Mononuclear cell (primary cell): ENCODE results near the gene ZFYVE19. TPM values are rescaled to one million over a fixed set of nuclear protein-coding genes. Genes with fewer than 3 reads are reported as not detected.
A peak's percentile ranks its signal among the peaks of the same experiment; 100 is the strongest.

Source experiments
- H3K27me3 ChIP-seq: 2 replicates; pipeline ENCODE4 v1.6.0; 2011; ENCODE audit warnings: low read length, control low read depth; ENCODE audit not compliant: insufficient read depth
- H3K4me1 ChIP-seq: 2 replicates; pipeline ENCODE4 v1.5.1; 2011; ENCODE audit warnings: mild to moderate bottlenecking, low read length, control low read depth; ENCODE audit not compliant: insufficient read depth
- H3K4me3 ChIP-seq: 2 replicates; pipeline ENCODE4 v1.5.1; 2011; ENCODE audit warnings: mild to moderate bottlenecking, low read length, moderate library complexity
- H3K9me3 ChIP-seq: 2 replicates; pipeline ENCODE4 v1.5.1; 2011; ENCODE audit warnings: low read depth, mild to moderate bottlenecking, control low read depth, low read length
- total RNA-seq: library from RNA; depleted of rRNA; stranded (reverse); fragments of >200 nt; gene quantifications from one replicate; pipeline ENCODE4 v1.2.3, GENCODE V29; 2012

The ZFYVE19 gene
- total RNA-seq, 1 donor = 7.2 TPM

DNA sequence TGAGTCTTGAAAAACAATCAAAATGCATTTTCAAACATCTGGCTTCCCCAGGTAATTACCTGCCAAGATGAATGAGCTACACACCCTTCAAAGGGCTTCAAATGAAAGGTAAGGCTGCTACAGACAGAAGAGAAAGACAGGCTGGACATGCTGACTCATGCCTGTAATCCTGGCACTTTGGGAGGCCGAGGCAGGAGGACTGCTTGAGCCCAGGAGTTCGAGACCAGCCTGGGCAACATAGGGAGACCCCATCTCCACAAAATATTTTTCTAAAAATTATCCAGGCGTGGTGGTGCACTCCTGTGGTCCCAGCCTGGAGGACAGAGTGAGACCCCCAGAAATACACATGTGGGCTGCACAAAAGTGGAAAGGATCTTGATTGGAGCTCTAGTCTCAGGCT lies 14.5 kb upstream of the ZFYVE19 start:
- H3K9me3 ChIP-seq = no peaks in the 10 kb centered on the region
- no peak overlapping the region for H3K4me3 ChIP-seq
- H3K27me3 ChIP-seq = no peaks in the 10 kb centered on the region
- peaks cover 28% of the 10 kb centered on the region for H3K4me1 ChIP-seq

GRCh38 chr15:40793216-40793989 lies 13.5 kb upstream of the ZFYVE19 start:
- no peaks in the 10 kb centered on the region for H3K27me3 ChIP-seq
- H3K4me3 ChIP-seq = no peak overlapping the region
- peaks cover 20% of the 10 kb centered on the region for H3K4me1 ChIP-seq
- H3K9me3 ChIP-seq = no peaks in the 10 kb centered on the region

GRCh38 chr15:40796041-40796440 lies 10.8 kb upstream of the ZFYVE19 start:
- Histone ChIP-seq H3K27me3 (no peaks in the 10 kb centered on the region), H3K4me3 (no peak overlapping the region), H3K9me3 (no peaks in the 10 kb centered on the region), H3K4me1 (peaks cover 14% of the 10 kb centered on the region)

GRCh38 chr15:40796512-40796911 lies 10.4 kb upstream of the ZFYVE19 start:
- Histone ChIP-seq H3K27me3 (no peaks in the 10 kb centered on the region), H3K4me3 (no peak overlapping the region), H3K4me1 (peaks cover 14% of the 10 kb centered on the region), H3K9me3 (no peaks in the 10 kb centered on the region)

- Histone ChIP-seq H3K4me3 (no peak overlapping the region), H3K9me3 (no peaks in the 10 kb centered on the region), H3K4me1 (peaks cover 14% of the 10 kb centered on the region), H3K27me3 (no peaks in the 10 kb centered on the region)
Measured at GRCh38 chr15:40799523-40799922, 7.4 kb upstream of the ZFYVE19 start.

DNA sequence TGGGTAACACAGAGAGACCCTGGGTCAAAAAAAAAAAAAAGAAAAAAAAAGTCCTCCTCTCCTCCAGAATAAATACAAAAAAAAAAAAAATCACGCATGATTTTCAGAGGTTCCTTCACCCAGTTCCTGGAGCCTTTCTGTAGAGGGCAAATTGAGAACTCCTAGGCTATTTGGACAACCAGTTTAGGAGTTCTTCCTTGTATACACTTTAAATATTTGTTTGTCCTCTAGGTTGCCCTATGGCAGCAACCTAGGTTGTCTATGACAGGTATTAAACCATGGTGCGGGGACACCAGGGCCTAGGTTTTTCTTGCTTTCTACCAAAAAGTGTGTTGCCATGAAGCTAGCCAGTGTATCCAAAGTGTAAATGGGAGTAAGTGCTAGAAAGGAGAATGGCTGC lies 3.8 kb upstream of the ZFYVE19 start:
- Histone ChIP-seq H3K4me3 (no peak overlapping the region), H3K9me3 (no peaks in the 10 kb centered on the region), H3K4me1 (peaks cover 15% of the 10 kb centered on the region), H3K27me3 (no peaks in the 10 kb centered on the region)

GRCh38 chr15:40803688-40804087 lies 3.2 kb upstream of the ZFYVE19 start:
- Histone ChIP-seq H3K4me3 (no peak overlapping the region), H3K9me3 (no peaks in the 10 kb centered on the region), H3K27me3 (no peaks in the 10 kb centered on the region), H3K4me1 (peaks cover 21% of the 10 kb centered on the region)

GRCh38 chr15:40806672-40807027 lies 239 bp upstream of the ZFYVE19 start:
- Histone ChIP-seq H3K27me3 (no peaks in the 10 kb centered on the region), H3K9me3 (no peaks in the 10 kb centered on the region), H3K4me1 (peaks cover 23% of the 10 kb centered on the region), H3K4me3 (peak overlapping the region; percentile 98)

DNA sequence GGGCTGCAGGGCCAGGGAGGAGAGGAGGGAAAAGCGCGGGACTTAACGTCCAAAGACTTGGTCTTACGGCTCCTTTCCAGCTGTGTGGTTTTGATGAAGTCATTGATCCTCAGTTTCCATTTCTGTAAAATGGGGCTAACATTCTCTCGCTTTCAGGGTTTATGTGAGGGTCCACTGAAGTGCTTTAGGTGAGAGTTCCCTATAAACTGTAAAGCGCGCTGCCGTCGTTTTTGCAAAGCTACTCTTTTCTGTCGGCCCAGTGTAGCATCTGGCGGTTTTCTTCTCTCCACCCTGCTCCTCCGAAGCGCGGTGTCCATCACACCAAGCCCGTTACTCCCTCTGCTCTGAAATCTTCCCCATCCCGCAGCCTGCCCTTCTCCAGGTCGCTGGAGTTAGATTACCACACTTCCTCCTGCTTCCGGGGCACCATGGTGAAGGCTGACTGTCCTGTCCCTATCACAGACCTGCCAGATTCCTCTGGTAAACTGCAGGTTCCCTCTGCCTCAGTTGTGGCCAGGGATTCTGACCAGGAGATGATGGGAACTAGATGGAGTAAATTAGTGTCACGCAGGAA lies 1.1 kb downstream of the ZFYVE19 start:
- Histone ChIP-seq H3K27me3 (no peaks in the 10 kb centered on the region), H3K4me3 (peak overlapping the region; percentile 98), H3K9me3 (no peaks in the 10 kb centered on the region), H3K4me1 (peaks cover 23% of the 10 kb centered on the region)

GRCh38 chr15:40808861-40809450 lies 2.1 kb downstream of the ZFYVE19 start:
- Histone ChIP-seq H3K9me3 (no peaks in the 10 kb centered on the region), H3K4me3 (no peak overlapping the region), H3K27me3 (no peaks in the 10 kb centered on the region), H3K4me1 (peaks cover 23% of the 10 kb centered on the region)

GRCh38 chr15:40812721-40813425 lies 6.0 kb downstream of the ZFYVE19 start:
- H3K4me3 ChIP-seq = no peak overlapping the region
- no peaks in the 10 kb centered on the region for H3K9me3 ChIP-seq
- H3K4me1 ChIP-seq = peaks cover 10% of the 10 kb centered on the region
- no peaks in the 10 kb centered on the region for H3K27me3 ChIP-seq

GRCh38 chr15:40815042-40815698 lies 8.3 kb downstream of the ZFYVE19 start:
- H3K27me3 ChIP-seq = no peaks in the 10 kb centered on the region

DNA sequence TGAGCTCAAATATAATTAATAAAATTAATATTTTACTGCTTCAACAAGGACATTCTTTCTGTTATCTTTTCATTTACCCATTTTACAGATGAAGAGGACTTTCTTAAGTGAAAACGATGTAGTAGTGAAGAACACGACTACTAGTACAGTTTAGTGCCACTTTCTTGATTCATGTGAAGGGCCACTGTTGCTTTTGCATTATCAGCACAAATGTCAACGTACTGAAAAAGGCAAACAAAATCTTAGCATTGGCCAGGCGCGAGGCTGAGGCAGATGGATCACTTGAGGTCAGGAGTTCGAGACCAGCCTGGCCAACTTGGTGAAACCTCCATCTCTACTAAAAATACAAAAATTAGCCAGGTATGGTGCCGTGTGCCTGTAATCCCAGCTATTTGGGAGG lies 12.2 kb downstream of the ZFYVE19 start:
- Histone ChIP-seq H3K9me3 (no peaks in the 10 kb centered on the region), H3K27me3 (no peaks in the 10 kb centered on the region)

More at GRCh38 chr15:40815042-40815698, 8.3 kb downstream of the ZFYVE19 start:
- no peak overlapping the region for H3K4me3 ChIP-seq
- no peaks in the 10 kb centered on the region for H3K4me1 ChIP-seq
- H3K9me3 ChIP-seq = no peaks in the 10 kb centered on the region

DNA sequence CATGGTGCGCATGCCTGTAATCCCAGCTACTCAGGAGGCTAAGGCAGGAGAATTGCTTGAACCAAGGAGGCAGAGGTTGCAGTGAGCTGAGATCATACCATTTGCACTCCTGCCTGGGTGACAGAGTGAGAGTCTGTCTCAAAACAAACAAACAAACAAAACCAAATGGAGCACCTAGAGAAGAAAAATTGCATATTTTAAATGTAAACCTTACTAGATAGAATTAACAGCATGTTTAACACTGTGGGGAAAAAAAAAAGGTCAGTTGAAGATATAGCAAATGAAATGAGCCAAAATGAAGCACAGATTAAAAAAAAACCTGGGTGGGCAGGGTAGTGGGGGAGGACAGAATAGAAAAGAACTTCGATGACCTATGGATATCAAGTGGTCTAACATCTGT lies 14.3 kb downstream of the ZFYVE19 start:
- H3K9me3 ChIP-seq = no peaks in the 10 kb centered on the region
- H3K4me1 ChIP-seq = no peaks in the 10 kb centered on the region
- H3K4me3 ChIP-seq = no peak overlapping the region
- no peaks in the 10 kb centered on the region for H3K27me3 ChIP-seq

More for the DNA sequence above, 12.2 kb downstream of the ZFYVE19 start:
- no peak overlapping the region for H3K4me3 ChIP-seq
- H3K4me1 ChIP-seq = no peaks in the 10 kb centered on the region
